Muscle of leg (tissue), 11 donors: ENCODE data around the gene HECTD2. TPM values are rescaled to one million over a fixed set of nuclear protein-coding genes. Genes with fewer than 3 reads are reported as not detected.
A peak's percentile ranks its signal among the peaks of the same experiment; 100 is the strongest.

Experiments used
- DNase-seq: peaks from one replicate; pipeline ENCODE4 v3.0.0; 2013
- H3K27ac ChIP-seq: one replicate; pipeline ENCODE4 v1.5.1; 2013; ENCODE audit warnings: mild to moderate bottlenecking, low read length, control low read depth
- H3K27me3 ChIP-seq: one replicate; pipeline ENCODE4 v1.6.1; 2013; ENCODE audit warnings: low read length; ENCODE audit not compliant: control insufficient read depth, insufficient read depth
- H3K36me3 ChIP-seq: one replicate; pipeline ENCODE4 v1.6.1; 2013; ENCODE audit warnings: low read length; ENCODE audit not compliant: control insufficient read depth, insufficient read depth
- H3K4me1 ChIP-seq: one replicate; pipeline ENCODE4 v1.6.1; 2013; ENCODE audit warnings: low read length; ENCODE audit not compliant: control insufficient read depth, insufficient read depth
- H3K4me3 ChIP-seq: one replicate; pipeline ENCODE4 v1.5.1; 2013; ENCODE audit warnings: low read length, control low read depth
- H3K9me3 ChIP-seq: replicated peaks from 2 replicates; pipeline ENCODE4 v1.6.1; 2013; ENCODE audit warnings: low read depth, low read length; ENCODE audit not compliant: control insufficient read depth
- WGBS: methylation state at CpG from one replicate; pipeline ENCODE4 v1.1.5; 2013; ENCODE audit warnings: missing lambda C conversion rate; ENCODE audit not compliant: insufficient coverage; 5-methylcytosine and 5-hydroxymethylcytosine counted together
- polyA plus RNA-seq, 8 donors: library from polyadenylated mRNA; unstranded; fragments of 120-200 nt; gene quantifications; one replicate each; pipeline versions ENCODE4 v1.2.1 to v1.2.3, GENCODE V29; 2013; ENCODE audit warnings: inconsistent platforms in 1 of 8, low replicate concordance in 1 of 8; ENCODE audit not compliant: insufficient read length in 8 of 8, insufficient read depth in 1 of 8
- total RNA-seq: library from RNA; stranded (reverse); fragments of 120-200 nt; gene quantifications from one replicate; pipeline ENCODE4 v1.2.4, GENCODE V29; 2013

Gene HECTD2
- total and polyA plus RNA-seq, 9 donors = 11.7 to 17.9 (median 13.5) TPM

GRCh38 chr10:91511549-91512330 is 101.6 kb downstream of the HECTD2 start:
- H3K4me3 ChIP-seq = no peak overlapping the region
- no peak overlapping the region for H3K27ac ChIP-seq
- no peaks in the 10 kb centered on the region for H3K9me3 ChIP-seq
- H3K4me1 ChIP-seq = no peaks in the 10 kb centered on the region
- WGBS = 40% methylated on average over 2 of the region's 5 CpGs
- H3K36me3 ChIP-seq = peaks cover 5% of the 10 kb centered on the region
- no peaks in the 10 kb centered on the region for H3K27me3 ChIP-seq
- DNase-seq = no peak

GRCh38 chr10:91512458-91512857 is 102.3 kb downstream of the HECTD2 start:
- WGBS = no CpG with 5 or more reads among the region's 1 CpG
- Histone ChIP-seq H3K36me3 (peaks cover 5% of the 10 kb centered on the region), H3K4me1 (no peaks in the 10 kb centered on the region), H3K27ac (no peak overlapping the region), H3K9me3 (no peaks in the 10 kb centered on the region), H3K27me3 (no peaks in the 10 kb centered on the region), H3K4me3 (no peak overlapping the region)
- no peak for DNase-seq

GRCh38 chr10:91513598-91514424 is 103.7 kb downstream of the HECTD2 start:
- DNase-seq = peak; percentile 30
- Histone ChIP-seq H3K4me1 (no peaks in the 10 kb centered on the region), H3K9me3 (peaks cover 4% of the 10 kb centered on the region), H3K4me3 (no peak overlapping the region), H3K36me3 (peaks cover 5% of the 10 kb centered on the region), H3K27me3 (no peaks in the 10 kb centered on the region), H3K27ac (no peak overlapping the region)
- WGBS = no CpG with 5 or more reads among the region's 2 CpGs

- Histone ChIP-seq H3K9me3 (peaks cover 4% of the 10 kb centered on the region), H3K27ac (no peak overlapping the region), H3K4me3 (no peak overlapping the region), H3K36me3 (peaks cover 5% of the 10 kb centered on the region), H3K27me3 (no peaks in the 10 kb centered on the region), H3K4me1 (no peaks in the 10 kb centered on the region)
- DNase-seq = peak; percentile 44
- WGBS = no CpG with 5 or more reads among the region's 1 CpG
Observed at GRCh38 chr10:91514787-91515186, 104.6 kb downstream of the HECTD2 start.

GRCh38 chr10:91517394-91517793 is 107.2 kb downstream of the HECTD2 start:
- Histone ChIP-seq H3K27me3 (no peaks in the 10 kb centered on the region), H3K4me3 (no peak overlapping the region), H3K4me1 (peaks cover 2% of the 10 kb centered on the region), H3K9me3 (peaks cover 4% of the 10 kb centered on the region), H3K36me3 (peaks cover 5% of the 10 kb centered on the region), H3K27ac (no peak overlapping the region)
- DNase-seq = no peak

GRCh38 chr10:91519899-91520514 is 109.9 kb downstream of the HECTD2 start:
- no peaks in the 10 kb centered on the region for H3K27me3 ChIP-seq
- peaks cover 2% of the 10 kb centered on the region for H3K4me1 ChIP-seq
- DNase-seq = no peak
- peaks cover 2% of the 10 kb centered on the region for H3K36me3 ChIP-seq
- H3K9me3 ChIP-seq = peaks cover 4% of the 10 kb centered on the region
- no peak overlapping the region for H3K27ac ChIP-seq
- H3K4me3 ChIP-seq = no peak overlapping the region
- WGBS = 80% methylated on average over 6 of the region's 7 CpGs

GRCh38 chr10:91520661-91521060 is 110.5 kb downstream of the HECTD2 start:
- DNase-seq = peak; percentile 96
- peaks cover 2% of the 10 kb centered on the region for H3K4me1 ChIP-seq
- 0% methylated on average over 1 of the region's 1 CpG for WGBS
- H3K27ac ChIP-seq = no peak overlapping the region
- H3K36me3 ChIP-seq = no peaks in the 10 kb centered on the region
- peaks cover 4% of the 10 kb centered on the region for H3K9me3 ChIP-seq
- no peaks in the 10 kb centered on the region for H3K27me3 ChIP-seq
- no peak overlapping the region for H3K4me3 ChIP-seq

- Histone ChIP-seq H3K4me3 (no peak overlapping the region), H3K4me1 (peaks cover 2% of the 10 kb centered on the region), H3K27ac (no peak overlapping the region), H3K36me3 (no peaks in the 10 kb centered on the region), H3K9me3 (peaks cover 4% of the 10 kb centered on the region), H3K27me3 (no peaks in the 10 kb centered on the region)
- DNase-seq = no peak
- whole genome bisulfite sequencing = 86% methylated on average over 1 of the region's 1 CpG
Observed at GRCh38 chr10:91521439-91521838, 111.3 kb downstream of the HECTD2 start.

GRCh38 chr10:91525896-91526712 is 116.0 kb downstream of the HECTD2 start:
- H3K4me3 ChIP-seq = no peak overlapping the region
- H3K27me3 ChIP-seq = no peaks in the 10 kb centered on the region
- H3K27ac ChIP-seq = no peak overlapping the region
- no peak for DNase-seq
- 59% methylated on average over 3 of the region's 4 CpGs for WGBS
- H3K9me3 ChIP-seq = no peaks in the 10 kb centered on the region
- no peaks in the 10 kb centered on the region for H3K36me3 ChIP-seq
- peaks cover 3% of the 10 kb centered on the region for H3K4me1 ChIP-seq
